Embryonic facial prominence (tissue), 1 donor: ENCODE results near the gene DGKI.

Experiments used
- DNase-seq: peaks from one replicate; pipeline ENCODE4 v3.0.0-alpha.2; 2016; ENCODE audit errors: extremely low spot score

DGKI gene

DNA sequence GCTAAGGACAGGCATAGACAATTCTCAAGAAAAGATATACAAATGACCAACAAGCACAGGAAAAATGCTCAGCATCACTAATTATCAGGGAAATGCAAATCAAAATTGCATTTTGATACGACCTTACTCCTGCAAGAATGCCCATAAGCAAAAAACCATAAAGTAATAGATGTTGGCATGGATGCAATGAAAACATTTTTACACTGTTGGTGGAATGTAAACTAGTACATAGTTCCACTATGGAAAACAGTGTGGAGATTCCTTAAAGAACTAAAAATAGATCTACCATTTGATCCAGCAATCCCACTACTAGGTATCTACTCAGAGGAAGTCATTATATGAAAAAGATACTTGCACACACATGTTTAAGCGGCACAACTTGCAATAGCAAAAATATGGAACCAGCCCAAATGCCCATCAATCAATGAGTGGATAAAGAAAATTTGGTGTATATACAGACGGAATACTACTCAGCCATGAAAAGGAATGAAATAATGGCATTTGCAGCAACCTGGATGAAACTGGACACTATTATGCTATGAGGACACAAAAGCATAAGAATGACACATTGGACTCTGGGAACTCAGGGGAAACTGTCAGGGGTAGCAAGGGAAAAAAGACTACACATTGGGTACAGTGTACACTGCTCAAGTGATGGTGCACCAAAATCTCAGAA lies 59.3 kb downstream of the DGKI start:
- DNase-seq, result no peak

DNA sequence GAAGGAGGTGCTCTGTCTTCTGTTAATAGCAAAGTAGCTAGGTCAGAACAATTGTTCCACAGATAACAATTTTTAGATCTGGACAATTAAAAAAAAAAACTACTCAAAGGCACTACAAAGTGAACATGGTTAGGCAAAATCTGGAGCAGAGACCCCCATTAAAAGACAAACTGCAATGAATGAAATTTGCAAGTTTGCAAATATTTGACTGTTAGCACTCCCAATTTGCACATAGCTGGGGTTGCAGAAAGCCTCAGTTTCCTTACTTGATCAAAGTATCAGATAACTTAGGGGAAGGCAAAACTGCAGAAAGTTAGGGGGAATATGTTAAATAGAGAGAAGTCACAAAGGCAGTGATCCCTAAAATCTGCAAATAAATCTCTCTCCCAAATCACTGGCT lies 68.3 kb downstream of the DGKI start:
- no peak for DNase-seq

DNA sequence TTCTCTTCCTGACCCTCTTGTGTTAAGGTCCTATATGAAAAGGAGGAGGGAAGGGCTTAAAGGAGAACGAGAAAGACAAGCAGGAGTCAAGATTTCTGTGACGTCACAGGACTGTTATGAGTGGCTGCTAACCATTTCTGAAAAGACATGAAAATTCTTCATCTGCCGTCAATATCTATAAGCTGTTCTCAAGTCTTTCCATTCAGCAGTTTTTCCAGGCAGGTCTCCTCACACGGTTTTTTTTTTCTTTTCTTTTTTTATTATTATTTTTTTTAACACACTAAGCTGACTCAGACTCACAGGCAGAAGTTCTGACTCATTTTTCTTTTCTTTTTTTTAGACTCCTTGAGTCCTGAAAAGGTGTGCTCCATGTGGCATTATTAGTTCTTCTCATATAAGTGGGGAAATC lies 72.0 kb downstream of the DGKI start:
- DNase-seq, result no peak

DNA sequence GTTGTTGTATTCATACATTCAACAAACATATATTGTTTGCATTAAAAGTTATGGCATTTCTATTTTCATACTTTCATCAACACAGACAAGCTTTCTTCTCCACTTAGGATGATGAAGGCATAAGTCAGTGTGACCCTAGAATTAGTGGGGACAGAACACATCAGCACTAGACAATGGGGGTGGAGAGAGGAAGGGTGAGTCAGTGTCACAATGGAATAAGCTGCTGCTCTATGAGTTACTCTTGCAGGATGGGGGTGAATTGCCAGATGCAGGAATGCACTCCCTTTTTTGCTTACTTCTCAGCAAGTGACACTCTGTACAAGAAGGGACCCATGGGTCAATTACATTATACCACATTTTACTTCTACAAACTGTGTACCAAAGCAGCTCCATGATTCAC lies 74.0 kb downstream of the DGKI start:
- DNase-seq, result no peak

DNA sequence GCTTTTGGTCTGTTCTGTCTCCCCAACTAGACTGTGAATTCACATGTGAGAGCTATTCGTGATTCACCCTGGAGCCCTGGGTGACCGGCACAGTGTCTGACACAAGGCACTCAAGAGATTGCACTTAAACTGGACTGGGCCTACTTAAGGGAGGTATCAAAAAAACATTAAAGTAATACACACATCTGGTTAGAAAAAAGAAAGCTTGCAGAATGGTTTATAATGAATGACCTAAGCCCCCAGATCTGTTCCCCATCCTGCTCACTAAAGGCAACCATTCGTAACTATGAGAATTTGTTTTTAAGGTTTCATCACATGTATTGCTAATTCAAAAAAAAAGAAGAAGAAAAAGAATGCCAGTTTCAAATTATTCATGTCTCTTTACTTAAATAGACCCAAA lies 74.5 kb downstream of the DGKI start:
- no peak for DNase-seq

DNA sequence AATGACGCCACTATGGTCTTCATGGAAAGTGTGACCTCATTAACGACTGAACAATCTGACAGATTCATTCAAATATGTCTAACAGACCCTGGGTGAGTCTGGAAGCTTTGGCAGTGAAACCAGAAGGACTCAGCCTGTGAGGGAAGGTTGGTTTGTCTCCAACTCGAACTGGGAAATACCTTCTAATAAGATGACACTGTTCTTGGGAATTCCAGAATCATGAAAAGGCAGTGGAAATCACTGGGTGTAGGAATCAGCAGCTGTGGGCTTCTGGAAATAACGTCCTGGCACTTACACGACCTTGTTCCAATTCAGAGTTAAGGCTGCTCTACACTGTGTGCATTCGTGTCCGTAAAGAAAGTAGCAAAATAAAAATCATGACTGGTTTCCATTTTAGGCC lies 75.1 kb downstream of the DGKI start:
- no peak for DNase-seq

DNA sequence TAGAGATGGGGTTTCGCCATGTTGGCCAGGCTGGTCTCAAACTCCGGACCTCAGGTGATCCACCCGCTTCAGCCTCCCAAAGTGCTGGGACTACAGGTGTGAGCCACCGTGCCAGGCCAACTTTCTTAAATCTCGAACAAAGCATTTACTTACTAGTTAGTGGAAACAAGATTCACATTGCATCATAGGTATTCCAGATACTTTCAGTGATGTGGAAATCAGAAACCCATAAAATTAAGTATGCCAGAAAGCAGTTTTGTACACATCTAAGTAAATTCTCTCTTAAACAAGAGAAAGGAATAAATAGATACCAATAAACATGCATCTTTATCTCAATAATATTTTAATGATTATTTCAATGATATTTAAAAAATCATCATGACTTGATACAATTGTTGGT lies 75.5 kb downstream of the DGKI start:
- no peak for DNase-seq

DNA sequence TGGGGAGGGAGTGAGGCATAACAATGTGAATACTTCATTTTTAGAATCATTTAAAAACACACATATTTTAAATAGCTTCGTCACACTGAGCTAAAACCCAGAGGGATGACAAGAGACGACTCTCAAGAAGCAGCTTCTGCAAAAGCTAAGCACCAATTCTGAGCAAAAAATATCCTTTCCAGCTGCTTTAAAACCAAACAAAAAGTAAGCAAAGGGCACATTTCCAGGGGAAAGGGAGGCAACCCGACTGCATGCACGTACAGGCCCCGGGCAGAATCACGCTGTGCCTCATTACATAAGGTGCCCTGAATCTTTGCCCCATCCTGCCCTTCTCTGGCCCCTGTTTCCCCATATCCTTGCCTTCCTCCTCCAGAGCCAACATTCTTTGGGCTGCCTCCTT lies 78.4 kb downstream of the DGKI start:
- DNase-seq, result no peak

DNA sequence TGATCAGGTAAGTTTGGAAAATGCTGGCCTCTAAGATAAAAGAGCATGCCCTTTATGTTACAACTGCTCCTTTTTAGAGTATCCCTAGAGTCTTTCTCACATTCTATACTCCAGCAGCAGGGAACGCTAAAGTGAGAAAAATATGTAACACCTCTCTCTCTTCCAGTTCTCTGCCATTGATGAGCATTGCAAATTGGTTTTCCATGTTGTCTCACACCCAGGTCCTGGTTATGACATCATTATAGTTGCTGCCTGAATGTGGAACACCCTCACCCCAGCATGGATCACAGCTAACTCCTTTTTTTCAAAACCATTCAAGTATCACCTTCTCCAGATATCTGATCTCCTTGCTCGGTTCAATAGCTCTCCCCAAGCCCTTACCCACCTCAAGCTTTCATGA lies 84.4 kb downstream of the DGKI start:
- no peak for DNase-seq

DNA sequence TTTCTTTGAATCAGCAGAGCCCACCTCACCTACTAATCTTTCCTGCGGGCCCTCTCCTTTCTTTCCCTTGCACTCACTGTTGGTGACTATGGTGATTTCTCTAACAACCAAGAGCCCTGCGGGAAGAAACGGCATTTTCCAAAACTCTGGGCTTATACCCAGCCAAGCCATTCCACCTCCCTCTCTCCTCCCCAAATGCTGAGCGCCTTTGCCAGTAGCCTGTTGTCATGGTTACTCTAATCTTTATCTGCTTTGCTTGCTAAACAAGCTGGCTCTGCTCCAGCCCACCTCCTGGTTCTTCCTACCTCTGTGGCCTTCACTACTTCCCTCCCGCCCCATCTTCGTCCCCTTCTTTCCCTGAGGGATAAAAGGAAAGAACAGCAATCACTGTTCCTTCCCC lies 86.7 kb downstream of the DGKI start:
- DNase-seq, result no peak

DNA sequence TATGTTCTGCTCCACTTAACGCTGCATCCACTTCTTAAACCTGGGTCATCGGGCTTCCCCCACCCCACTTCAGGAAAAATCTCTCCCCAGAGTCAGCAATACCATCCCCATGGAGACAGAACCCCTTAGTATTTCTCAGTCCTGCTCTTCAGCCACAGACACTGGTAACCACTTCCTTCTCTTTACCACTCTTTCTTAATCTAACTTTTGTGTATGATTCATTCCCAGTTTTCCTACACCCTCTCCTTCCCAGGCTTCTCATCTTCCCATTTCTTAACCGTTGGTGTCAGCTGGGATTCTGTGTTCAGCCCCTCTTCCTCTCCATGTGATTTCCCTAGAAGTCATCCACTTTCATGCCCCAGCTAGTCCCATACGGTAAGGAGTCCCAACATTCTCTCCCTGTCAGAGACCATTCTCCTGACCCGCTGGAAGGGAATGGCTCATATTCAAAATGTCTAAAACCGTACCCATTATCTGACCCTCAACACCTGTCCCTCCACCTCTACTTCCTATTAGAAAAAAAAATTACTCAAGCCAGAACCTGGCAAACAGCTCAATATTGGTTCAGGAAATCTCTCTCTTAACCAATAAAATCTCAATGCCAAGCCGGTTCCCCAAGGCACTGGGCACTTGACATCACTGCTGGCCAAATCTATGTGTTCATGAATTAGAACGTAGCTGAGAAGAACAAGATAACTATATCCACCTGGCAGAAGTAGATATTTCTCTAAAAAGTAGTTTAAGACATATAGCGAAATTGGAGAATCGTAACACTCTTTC lies 89.4 kb downstream of the DGKI start:
- DNase-seq, result no peak

DNA sequence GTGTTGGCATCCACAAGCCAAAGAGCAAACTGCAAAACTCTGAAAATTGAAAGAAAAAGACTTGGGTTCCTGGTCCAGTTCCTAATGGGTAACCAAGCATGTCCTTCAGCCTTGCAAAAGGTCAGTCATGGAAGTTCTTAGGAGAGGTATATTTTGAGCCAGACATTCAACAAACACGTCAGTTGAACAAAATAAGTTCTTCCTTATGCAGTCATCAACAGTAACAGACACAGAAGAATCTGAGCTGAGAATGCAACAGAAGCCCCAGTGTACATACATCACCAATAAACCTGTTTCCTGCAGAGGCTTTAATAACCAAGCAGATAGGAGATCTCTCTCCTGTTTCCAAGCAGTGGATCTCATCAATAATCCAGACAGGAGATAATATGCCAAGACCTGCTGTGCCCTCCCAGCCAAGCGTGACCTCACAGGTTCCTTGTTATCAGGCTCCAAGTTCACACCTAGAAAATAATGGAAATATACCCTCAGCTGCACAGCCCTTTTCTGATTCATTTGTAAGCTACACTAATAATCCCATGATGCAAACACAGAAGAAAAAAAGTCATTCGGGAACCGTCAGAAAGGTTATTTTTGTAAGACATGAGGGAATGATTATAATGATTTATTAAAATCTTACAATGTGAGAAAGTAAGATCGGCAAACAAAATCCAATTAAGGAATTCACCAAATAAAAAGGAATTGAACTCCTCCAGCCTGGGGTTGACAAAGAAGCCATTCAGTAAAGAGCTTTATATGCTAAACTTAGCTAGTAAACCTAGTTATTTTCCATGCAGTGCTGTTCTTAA lies 90.7 kb downstream of the DGKI start:
- no peak for DNase-seq

DNA sequence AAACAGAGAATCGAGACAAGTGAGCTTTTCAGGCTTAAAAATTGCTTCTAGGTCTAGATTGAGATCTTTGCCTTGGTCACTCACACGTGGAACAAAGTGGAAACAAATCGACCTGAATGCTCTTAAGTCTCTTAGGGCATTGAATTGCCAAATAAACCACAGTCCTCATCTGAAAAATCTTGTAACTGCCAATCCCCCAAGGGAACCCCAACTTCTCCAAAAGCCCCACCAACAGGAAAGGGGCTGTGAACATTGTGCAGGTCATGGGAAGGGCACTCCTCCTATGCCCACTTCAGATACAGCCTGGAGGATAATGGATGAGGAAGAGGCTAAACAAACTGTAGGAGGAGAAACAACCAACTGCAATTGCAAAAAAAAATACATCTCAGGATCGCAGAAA lies 91.3 kb downstream of the DGKI start:
- DNase-seq, result no peak

DNA sequence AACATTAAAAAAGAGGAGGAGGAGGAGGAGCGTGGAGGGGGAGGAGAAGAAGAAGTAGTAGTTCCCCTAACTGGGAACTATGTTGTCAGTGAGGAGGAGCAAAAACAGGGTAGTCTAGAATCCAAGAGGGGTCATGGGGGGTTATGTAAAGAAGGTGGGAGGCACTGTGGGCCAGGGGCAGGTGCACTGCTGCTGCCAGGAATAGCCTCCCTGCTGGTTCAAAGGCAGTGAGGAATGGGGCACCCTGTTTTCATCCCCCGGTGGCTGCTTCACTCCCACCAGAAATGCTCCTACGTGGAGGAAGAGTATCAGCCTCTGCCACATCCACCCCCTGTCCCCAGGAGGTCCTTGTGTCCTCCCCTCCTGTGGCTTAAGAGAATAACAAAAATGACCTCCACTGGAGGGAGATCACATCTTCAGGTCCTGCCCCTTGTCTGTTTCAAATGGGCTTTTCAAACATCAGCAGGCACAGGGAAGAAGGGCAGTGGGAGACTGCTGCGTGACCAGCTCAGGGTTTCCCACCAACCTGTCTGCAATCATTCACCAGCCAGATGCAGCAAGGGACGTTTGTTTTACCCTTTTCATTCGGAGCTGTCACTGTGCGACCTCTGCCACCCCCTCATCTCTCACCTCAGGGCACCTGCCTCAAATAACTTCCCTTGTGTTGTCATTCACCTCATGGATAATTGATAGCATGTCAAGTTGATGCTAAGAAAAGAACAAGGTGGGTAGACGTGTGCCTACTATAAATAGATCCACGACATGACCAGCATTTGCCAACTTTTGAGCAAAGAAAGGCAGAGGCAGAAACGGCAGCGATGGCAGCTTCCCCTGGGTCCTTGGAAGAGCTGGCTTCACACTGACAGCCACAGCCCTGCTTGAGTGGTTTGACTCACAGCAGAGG lies 92.6 kb downstream of the DGKI start:
- no peak for DNase-seq

DNA sequence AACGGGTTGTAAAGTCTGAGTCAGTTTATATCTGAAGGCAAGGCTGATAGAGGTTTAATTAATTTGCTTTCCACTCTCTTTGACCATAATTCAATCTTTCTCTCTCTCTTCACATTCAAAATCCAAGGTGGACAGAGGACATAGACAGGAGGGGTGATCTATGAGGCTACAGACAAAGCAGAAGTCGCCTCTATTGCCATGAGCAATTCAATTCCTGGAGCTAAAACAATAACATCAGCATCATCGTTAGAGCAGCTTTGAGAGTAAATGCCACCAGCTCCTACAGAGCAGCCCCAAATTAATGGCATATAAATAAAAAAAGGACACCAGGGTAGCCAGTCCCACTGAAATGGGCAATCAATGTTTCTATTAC lies 93.2 kb downstream of the DGKI start:
- no peak for DNase-seq

DNA sequence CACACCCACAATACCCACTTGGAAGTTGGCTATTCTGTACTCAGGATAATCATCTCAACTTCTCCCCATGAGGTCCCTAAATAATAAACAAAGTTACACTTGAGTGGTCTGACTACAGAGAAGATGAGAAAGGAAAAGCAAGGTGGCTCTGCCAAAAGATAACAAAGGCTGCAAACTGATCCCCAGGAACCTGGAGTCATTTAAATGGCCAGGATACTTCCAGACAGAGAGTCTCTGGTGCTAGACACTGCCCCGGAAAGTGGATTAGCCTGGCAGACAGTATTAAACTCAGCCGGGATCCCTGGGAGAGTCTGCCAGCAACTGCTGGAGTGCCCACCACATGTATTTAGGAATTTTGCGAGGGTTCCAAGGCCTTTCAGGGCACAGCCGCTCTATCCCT lies 93.7 kb downstream of the DGKI start:
- DNase-seq, result no peak

DNA sequence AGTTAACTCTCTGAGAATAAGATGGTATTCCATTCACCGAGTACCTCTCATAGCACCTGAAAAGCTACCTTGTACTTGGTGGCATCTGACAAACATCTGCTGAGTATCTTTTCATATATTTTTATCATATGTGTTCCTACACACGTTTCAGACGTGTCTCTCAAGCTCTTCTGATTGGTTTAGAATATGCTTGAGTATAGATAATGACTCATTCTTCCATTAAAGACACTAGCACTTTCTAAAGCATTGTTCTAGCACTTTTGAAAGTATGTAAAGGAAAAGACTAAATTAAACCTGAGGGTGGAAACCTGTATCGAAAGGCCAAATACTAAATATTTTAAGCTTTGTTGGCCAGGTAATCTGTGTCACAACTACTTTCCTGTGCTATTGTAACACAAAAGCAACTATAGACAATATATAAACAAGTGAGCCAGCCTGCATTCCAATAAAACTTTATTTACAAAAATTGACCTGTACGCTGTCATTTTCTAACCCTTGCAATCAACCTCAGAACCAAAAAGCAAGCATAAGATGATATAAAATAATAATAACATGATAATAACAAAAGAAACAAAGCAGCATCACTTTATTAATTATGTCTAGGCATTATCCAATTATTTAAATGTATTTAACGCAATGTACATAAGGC lies 95.3 kb downstream of the DGKI start:
- DNase-seq, result no peak

DNA sequence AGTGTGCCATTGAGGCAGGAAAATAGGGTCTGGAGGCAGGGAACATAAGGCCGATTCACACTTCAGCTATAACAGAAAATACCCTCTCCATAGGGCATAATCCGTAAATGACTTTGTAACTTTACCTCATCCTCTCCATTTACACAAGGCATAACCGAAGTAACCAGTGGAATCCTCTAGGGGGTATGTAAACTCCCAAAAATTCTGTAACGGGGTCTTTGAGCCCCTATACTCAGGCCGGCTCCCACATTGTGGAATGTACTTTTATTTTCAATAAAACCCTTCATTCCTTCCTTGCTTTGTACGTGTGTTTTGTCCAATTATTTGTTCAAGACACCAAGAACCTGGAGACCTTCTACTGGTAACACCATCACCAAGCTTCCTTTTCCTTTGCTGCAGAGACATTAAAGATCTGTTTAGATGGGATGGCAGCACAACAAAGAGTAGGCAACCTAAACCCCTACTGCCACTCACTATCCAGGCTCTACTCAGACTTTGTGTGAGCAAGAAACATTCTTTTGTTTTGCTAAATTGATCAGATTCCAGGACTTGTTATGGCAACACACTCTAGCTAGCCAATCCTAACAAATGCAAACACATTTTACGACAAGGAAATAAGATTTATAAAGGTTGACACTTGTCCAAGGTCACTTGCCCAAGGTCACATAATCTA lies 99.3 kb downstream of the DGKI start:
- no peak for DNase-seq

DNA sequence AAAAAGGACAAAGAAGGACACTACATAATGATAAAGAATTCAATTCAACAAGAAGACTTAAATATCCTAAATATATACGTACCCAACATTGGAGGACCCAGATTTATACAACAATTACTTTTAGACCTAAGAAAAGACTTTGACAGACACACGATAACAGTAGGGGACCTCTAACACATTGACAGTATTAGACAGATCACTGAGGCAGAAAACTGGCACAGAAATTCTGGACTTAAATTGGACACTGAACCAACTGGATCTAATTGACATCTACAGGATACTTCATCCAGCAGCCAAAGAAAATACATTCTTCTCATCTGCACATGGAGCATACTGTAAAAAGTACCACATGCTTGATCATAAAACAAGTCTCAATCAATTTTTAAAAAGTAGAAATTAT lies 103.8 kb downstream of the DGKI start:
- DNase-seq, result no peak

DNA sequence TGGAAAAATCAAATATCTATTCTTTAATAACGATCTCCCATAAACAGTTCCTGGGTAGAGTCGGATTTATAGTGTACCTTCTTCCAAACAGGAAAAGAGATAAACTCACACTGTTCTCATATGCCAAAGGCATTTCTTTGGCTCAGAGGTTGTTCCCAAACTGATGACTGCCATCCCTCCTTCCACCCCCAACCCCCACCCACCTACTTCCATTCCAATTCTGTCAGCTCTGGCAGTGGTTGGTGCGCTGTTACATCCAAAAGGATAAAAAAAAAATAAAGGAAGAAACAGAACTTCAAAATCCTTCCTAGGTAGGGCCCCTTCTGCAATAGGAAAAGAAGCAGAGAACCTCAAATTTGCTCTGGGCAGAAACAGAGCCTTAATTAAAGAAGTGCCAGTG lies 104.7 kb downstream of the DGKI start:
- DNase-seq, result no peak

DNA sequence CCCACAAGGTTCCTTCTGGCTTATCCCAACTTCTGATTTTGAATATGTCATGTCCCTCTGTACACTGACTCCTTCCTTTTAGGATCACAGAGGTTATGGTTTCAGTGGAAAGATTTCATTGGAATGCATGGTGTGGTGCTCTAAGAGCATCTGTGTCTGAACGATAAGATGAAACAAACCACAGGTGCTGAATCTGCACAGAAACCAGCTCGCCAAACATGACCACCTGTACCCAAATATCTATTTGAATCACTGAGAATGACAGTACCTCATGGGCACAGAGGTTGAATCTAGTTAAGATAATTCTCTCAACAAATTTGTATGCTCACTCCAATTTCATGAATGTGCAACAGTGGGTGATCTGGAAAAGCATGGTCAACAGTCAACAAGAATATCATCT lies 105.3 kb downstream of the DGKI start:
- no peak for DNase-seq
